Measurements from ENCODE around the gene MPDZ. TPM values are rescaled to one million over a fixed set of nuclear protein-coding genes. Genes with fewer than 3 reads are reported as not detected.

Gene MPDZ
- total and polyA plus RNA-seq, 8 donors = 25.9 to 77.7 (median 70.1) TPM

- Histone ChIP-seq H3K27ac (no peak overlapping the region), H3K4me3 (no peak overlapping the region), H3K9me3 (no peaks in the 10 kb centered on the region), H3K4me1 (no peaks in the 10 kb centered on the region), H3K36me3 (no peaks in the 10 kb centered on the region), H3K27me3 (no peaks in the 10 kb centered on the region)
- no peak for TF ChIP-seq CTCF (IDR thresholded peaks at IDR 0.05)
- intact Hi-C loops (cut with DNase I) = no loop called here
- no peak for DNase-seq
- ATAC-seq = no peak
Measured at GRCh38 chr9:13145340-13145739, 134.2 kb downstream of the MPDZ start.

- H3K27me3 ChIP-seq = no peaks in the 10 kb centered on the region
- no peaks in the 10 kb centered on the region for H3K36me3 ChIP-seq
- DNase-seq (no peak), ATAC-seq (no peak)
- no peaks in the 10 kb centered on the region for H3K4me1 ChIP-seq
- H3K9me3 ChIP-seq = no peaks in the 10 kb centered on the region
- no peak overlapping the region for H3K4me3 ChIP-seq
- intact Hi-C loops (cut with DNase I) = no loop called here
- peak overlapping the region in 1 of 2 donors; percentile 5 for H3K27ac ChIP-seq
- TF ChIP-seq CTCF (IDR thresholded peaks at IDR 0.05) = no peak
Measured at GRCh38 chr9:13144166-13144775, 135.2 kb downstream of the MPDZ start.

- H3K36me3 ChIP-seq = no peaks in the 10 kb centered on the region
- TF ChIP-seq CTCF (IDR thresholded peaks at IDR 0.05) = no peak
- no peaks in the 10 kb centered on the region for H3K9me3 ChIP-seq
- DNase-seq (no peak), ATAC-seq (no peak)
- H3K4me1 ChIP-seq = no peaks in the 10 kb centered on the region
- intact Hi-C loops (cut with DNase I) = no loop called here
- H3K27ac ChIP-seq = no peak overlapping the region
- no peaks in the 10 kb centered on the region for H3K27me3 ChIP-seq
- no peak overlapping the region for H3K4me3 ChIP-seq
Measured at GRCh38 chr9:13143281-13143680, 136.2 kb downstream of the MPDZ start.

- Histone ChIP-seq H3K27ac (no peak overlapping the region), H3K4me1 (no peaks in the 10 kb centered on the region), H3K36me3 (no peaks in the 10 kb centered on the region), H3K4me3 (no peak overlapping the region), H3K27me3 (no peaks in the 10 kb centered on the region), H3K9me3 (no peaks in the 10 kb centered on the region)
- TF ChIP-seq CTCF (IDR thresholded peaks at IDR 0.05) = no peak
- DNase-seq = no peak
- no peak for ATAC-seq
- intact Hi-C loops (cut with DNase I) = no loop called here
Measured at GRCh38 chr9:13142776-13143175, 136.7 kb downstream of the MPDZ start.

GRCh38 chr9:13141629-13142028 is 137.9 kb downstream of the MPDZ start:
- no peak for TF ChIP-seq CTCF (IDR thresholded peaks at IDR 0.05)
- Histone ChIP-seq H3K36me3 (no peaks in the 10 kb centered on the region), H3K27ac (no peak overlapping the region), H3K27me3 (no peaks in the 10 kb centered on the region), H3K9me3 (no peaks in the 10 kb centered on the region), H3K4me1 (no peaks in the 10 kb centered on the region), H3K4me3 (no peak overlapping the region)
- intact Hi-C loops (cut with DNase I) = no loop called here
- ATAC-seq = no peak
- DNase-seq = no peak
